CD14-positive monocyte (primary cell): ENCODE results near the gene PCDHGA10. TPM values are rescaled to one million over a fixed set of nuclear protein-coding genes. Genes with fewer than 3 reads are reported as not detected.
"Not testable (repeated sequence)": the region's sequence is repeated elsewhere in the genome, so short reads cannot be mapped to it uniquely, and the experiment has no call there.

Experiments
- DNase-seq, 3 donors: peaks; one replicate each; pipeline ENCODE4 v3.0.0-alpha.2; 2011 to 2022
- H2AFZ ChIP-seq: 2 replicates; pipeline ENCODE4 v1.6.0; 2012; ENCODE audit warnings: mild to moderate bottlenecking, low read depth, low read length, inconsistent platforms; ENCODE audit not compliant: insufficient read depth, poor library complexity, severe bottlenecking
- H3K27ac ChIP-seq, 2 donors: 1 replicate in 1 of 2; 2 replicates in 1 of 2; pipeline ENCODE4 v1.5.1; 2012 to 2013; ENCODE audit warnings: low read length in 2 of 2, control low read depth in 1 of 2, inconsistent platforms in 1 of 2, low read depth in 1 of 2, mild to moderate bottlenecking in 1 of 2
- H3K27me3 ChIP-seq, 2 donors: one replicate each; pipeline versions ENCODE4 v1.6.0 to v1.6.1; 2011 to 2013; ENCODE audit warnings: low read length in 2 of 2; ENCODE audit not compliant: control insufficient read depth in 2 of 2, insufficient read depth in 2 of 2
- H3K36me3 ChIP-seq, 2 donors: replicated peaks in 1 of 2; 1 replicate in 1 of 2; 2 replicates in 1 of 2; pipeline versions ENCODE4 v1.5.1 to v1.6.1; 2012 to 2013; ENCODE audit warnings: low read length in 2 of 2, control low read depth in 1 of 2, inconsistent platforms in 1 of 2, mild to moderate bottlenecking in 1 of 2; ENCODE audit not compliant: insufficient read depth in 2 of 2, control insufficient read depth in 1 of 2
- H3K4me1 ChIP-seq, 2 donors: 1 replicate in 1 of 2; 2 replicates in 1 of 2; pipeline versions ENCODE4 v1.5.1 to v1.6.1; 2012 to 2013; ENCODE audit warnings: low read length in 2 of 2, control low read depth in 1 of 2, inconsistent platforms in 1 of 2, mild to moderate bottlenecking in 1 of 2, moderate library complexity in 1 of 2; ENCODE audit not compliant: insufficient read depth in 2 of 2, control insufficient read depth in 1 of 2
- H3K4me2 ChIP-seq: replicated peaks from 2 replicates; pipeline ENCODE3; 2012; ENCODE audit warnings: low read length, moderate library complexity, mild to moderate bottlenecking; ENCODE audit not compliant: poor library complexity, severe bottlenecking; ENCODE audit errors: extremely low read depth
- H3K4me3 ChIP-seq, 3 experiments: fragments of 200-600 bp in 1 of 3; sonication (generic) in 1 of 3; replicated peaks in 1 of 3; 1 replicate in 2 of 3; 2 replicates in 1 of 3; pipeline ENCODE4 v1.5.1; 2011 to 2013; ENCODE audit warnings: low read length in 3 of 3, mild to moderate bottlenecking in 3 of 3, control low read depth in 2 of 3, low read depth in 2 of 3, inconsistent platforms in 1 of 3, moderate library complexity in 1 of 3
- H3K79me2 ChIP-seq: 2 replicates; pipeline ENCODE4 v1.6.0; 2012; ENCODE audit warnings: mild to moderate bottlenecking, control low read depth, inconsistent platforms, low read length, moderate library complexity; ENCODE audit not compliant: insufficient read depth
- H3K9ac ChIP-seq: 2 replicates; pipeline ENCODE4 v1.6.0; 2017; ENCODE audit warnings: low read length, mild to moderate bottlenecking; ENCODE audit not compliant: insufficient read depth, poor library complexity, severe bottlenecking
- H3K9me3 ChIP-seq, 2 donors: replicated peaks in 1 of 2; 1 replicate in 1 of 2; 2 replicates in 1 of 2; pipeline versions ENCODE4 v1.5.1 to v1.6.1; 2012 to 2013; ENCODE audit warnings: low read length in 2 of 2, control low read depth in 1 of 2; ENCODE audit not compliant: control insufficient read depth in 1 of 2, insufficient read depth in 1 of 2
- H4K20me1 ChIP-seq: 2 replicates; pipeline ENCODE4 v1.6.0; 2012; ENCODE audit warnings: mild to moderate bottlenecking, low read length, control low read depth, moderate library complexity; ENCODE audit not compliant: insufficient read depth
- H3K27ac Mint-ChIP-seq, 7 donors: one replicate each; pipeline ENCODE4 v1.8.0; 2020; ENCODE audit warnings: mild to moderate bottlenecking in 7 of 7, mixed read lengths in 7 of 7, moderate library complexity in 6 of 7, inconsistent platforms in 2 of 7
- H3K27me3 Mint-ChIP-seq, 3 donors: one replicate each; pipeline ENCODE4 v1.8.0; 2021 to 2022; ENCODE audit warnings: low read depth in 3 of 3, mild to moderate bottlenecking in 3 of 3, mixed read lengths in 3 of 3, moderate library complexity in 3 of 3, inconsistent platforms in 1 of 3
- H3K36me3 Mint-ChIP-seq, 2 donors: one replicate each; pipeline ENCODE4 v1.8.0; 2020; ENCODE audit warnings: mixed read lengths in 2 of 2, inconsistent platforms in 1 of 2, mild to moderate bottlenecking in 1 of 2
- H3K4me1 Mint-ChIP-seq: one replicate; pipeline ENCODE4 v1.8.0; 2020; ENCODE audit warnings: mild to moderate bottlenecking, mixed read lengths
- H3K4me3 Mint-ChIP-seq, 2 donors: one replicate each; pipeline ENCODE4 v1.8.0; 2020; ENCODE audit warnings: mild to moderate bottlenecking in 2 of 2, mixed read lengths in 2 of 2, moderate library complexity in 1 of 2
- H3K9me3 Mint-ChIP-seq, 7 donors: one replicate each; pipeline ENCODE4 v1.8.0; 2020 to 2022; ENCODE audit warnings: mixed read lengths in 7 of 7, mild to moderate bottlenecking in 6 of 7, moderate library complexity in 6 of 7, inconsistent platforms in 2 of 7
- WGBS: methylation state at CpG from one replicate; pipeline ENCODE4 v1.1.5; 2013; ENCODE audit warnings: missing lambda C conversion rate; ENCODE audit not compliant: insufficient coverage; 5-methylcytosine and 5-hydroxymethylcytosine counted together
- intact Hi-C, 2 donors: fragments of 100-400 bp; cut with micrococcal nuclease; formaldehyde crosslinking; loops; one replicate each; pipeline versions ENCODE4 v1.15.0 to v1.15.1; 2023
- polyA plus RNA-seq, 3 donors: library from polyadenylated mRNA; depleted of rRNA in 1 of 3; unstranded in 2 of 3; stranded (reverse) in 1 of 3; fragments of 300-500 nt in 2 of 3; fragments of >200 nt in 1 of 3; fragmentation: Illumina TruSeq in 2 of 3; gene quantifications; 1 replicate in 2 of 3; 2 replicates in 1 of 3; pipeline ENCODE4 v1.2.3, GENCODE V29; 2012 to 2021
- TF ChIP-seq, protein P1 (sequence below): fragments of 200-600 bp; IDR thresholded peaks from one replicate; pipeline ENCODE4 v1.8.0; 2022; ENCODE audit warnings: antibody characterized with exemption, mild to moderate bottlenecking

Gene PCDHGA10
- polyA plus RNA-seq, 3 donors: not detected

DNA sequence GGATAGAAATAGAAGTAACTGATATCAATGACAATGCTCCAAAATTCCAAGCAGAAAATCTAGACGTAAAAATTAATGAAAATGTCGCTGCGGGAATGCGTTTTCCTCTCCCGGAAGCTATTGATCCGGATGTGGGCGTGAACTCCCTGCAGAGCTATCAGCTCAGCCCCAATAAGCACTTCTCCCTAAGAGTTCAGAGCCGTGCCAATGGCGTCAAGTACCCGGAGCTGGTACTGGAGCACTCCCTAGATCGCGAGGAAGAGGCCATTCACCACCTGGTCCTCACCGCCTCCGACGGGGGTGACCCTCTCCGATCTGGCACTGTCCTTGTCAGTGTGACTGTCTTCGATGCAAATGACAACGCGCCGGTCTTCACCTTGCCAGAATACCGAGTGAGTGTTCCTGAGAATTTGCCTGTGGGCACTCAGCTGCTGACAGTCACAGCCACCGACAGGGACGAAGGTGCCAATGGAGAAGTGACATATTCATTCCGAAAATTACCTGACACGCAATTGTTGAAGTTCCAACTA lies 818 bp downstream of the PCDHGA10 start:
- H3K4me1 ChIP-seq: peaks cover 22% of the 10 kb centered on the region in 2 donors
- no peaks in the 10 kb centered on the region for H3K36me3 ChIP-seq
- intact Hi-C loops: loop anchor here (5.0 kb wide), 2 partner anchors 109 to 149 kb away; no protein-coding TSS in a partner anchor
- no peak overlapping the region for H3K27ac Mint-ChIP-seq
- H3K4me3 ChIP-seq: peak overlapping the region in 1 of 3 experiments; percentile 73
- H3K4me2 ChIP-seq: peak overlapping the region; percentile 73
- H3K36me3 Mint-ChIP-seq: peaks cover 13 to 25% of the 10 kb centered on the region in 2 donors
- no peaks in the 10 kb centered on the region for H4K20me1 ChIP-seq
- TF ChIP-seq, protein P1, sequence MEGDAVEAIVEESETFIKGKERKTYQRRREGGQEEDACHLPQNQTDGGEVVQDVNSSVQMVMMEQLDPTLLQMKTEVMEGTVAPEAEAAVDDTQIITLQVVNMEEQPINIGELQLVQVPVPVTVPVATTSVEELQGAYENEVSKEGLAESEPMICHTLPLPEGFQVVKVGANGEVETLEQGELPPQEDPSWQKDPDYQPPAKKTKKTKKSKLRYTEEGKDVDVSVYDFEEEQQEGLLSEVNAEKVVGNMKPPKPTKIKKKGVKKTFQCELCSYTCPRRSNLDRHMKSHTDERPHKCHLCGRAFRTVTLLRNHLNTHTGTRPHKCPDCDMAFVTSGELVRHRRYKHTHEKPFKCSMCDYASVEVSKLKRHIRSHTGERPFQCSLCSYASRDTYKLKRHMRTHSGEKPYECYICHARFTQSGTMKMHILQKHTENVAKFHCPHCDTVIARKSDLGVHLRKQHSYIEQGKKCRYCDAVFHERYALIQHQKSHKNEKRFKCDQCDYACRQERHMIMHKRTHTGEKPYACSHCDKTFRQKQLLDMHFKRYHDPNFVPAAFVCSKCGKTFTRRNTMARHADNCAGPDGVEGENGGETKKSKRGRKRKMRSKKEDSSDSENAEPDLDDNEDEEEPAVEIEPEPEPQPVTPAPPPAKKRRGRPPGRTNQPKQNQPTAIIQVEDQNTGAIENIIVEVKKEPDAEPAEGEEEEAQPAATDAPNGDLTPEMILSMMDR: no peak
- H3K9ac ChIP-seq: no peak overlapping the region
- H3K27me3 Mint-ChIP-seq: peaks cover 79 to 86% (median 84%) of the 10 kb centered on the region in 3 donors
- H2AFZ ChIP-seq: peak overlapping the region; percentile 75
- WGBS: 22% methylated on average over 21 of the region's 25 CpGs
- H3K9me3 ChIP-seq: peaks cover 27 to 54% of the 10 kb centered on the region in 2 donors
- H3K4me3 Mint-ChIP-seq: peak overlapping the region; percentile 80 to 88
- peaks cover 74 to 100% of the 10 kb centered on the region in 2 donors for H3K27me3 ChIP-seq
- H3K27ac ChIP-seq: no peak overlapping the region
- H3K79me2 ChIP-seq: no peaks in the 10 kb centered on the region
- H3K4me1 Mint-ChIP-seq: peaks cover 28% of the 10 kb centered on the region
- H3K9me3 Mint-ChIP-seq: peaks cover 21 to 64% (median 49%) of the 10 kb centered on the region in 7 donors
- DNase-seq: no peak

DNA sequence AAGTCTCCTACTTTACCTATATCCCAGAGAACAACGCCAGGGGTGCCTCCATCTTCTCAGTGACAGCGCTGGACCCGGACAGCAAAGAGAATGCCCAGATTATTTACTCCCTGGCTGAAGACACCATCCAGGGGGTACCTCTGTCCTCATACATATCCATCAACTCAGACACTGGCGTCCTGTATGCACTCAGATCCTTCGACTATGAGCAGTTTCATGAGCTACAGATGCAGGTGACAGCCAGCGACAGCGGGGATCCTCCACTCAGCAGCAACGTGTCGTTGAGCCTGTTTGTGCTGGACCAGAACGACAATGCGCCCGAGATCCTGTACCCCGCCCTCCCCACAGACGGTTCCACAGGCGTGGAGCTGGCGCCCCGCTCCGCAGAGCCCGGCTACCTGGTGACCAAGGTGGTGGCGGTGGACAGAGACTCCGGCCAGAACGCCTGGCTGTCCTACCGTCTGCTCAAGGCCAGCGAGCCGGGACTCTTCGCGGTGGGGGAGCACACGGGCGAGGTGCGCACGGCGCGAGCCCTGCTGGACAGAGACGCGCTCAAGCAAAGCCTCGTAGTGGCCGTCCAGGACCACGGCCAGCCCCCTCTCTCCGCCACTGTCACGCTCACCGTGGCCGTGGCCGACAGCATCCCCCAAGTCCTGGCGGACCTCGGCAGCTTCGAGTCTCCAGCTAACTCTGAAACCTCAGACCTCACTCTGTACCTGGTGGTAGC lies 1.9 kb downstream of the PCDHGA10 start:
- Histone ChIP-seq H3K9me3 (peaks cover 28 to 54% of the 10 kb centered on the region in 2 donors), H3K4me1 (peaks cover 22% of the 10 kb centered on the region in 2 donors), H3K27me3 (peaks cover 70 to 100% of the 10 kb centered on the region in 2 donors)
- not testable (repeated sequence) for H2AFZ ChIP-seq, H3K27ac Mint-ChIP-seq, H3K9ac ChIP-seq, H3K36me3 ChIP-seq, H4K20me1 ChIP-seq, H3K4me3 ChIP-seq, H3K79me2 ChIP-seq, H3K4me2 ChIP-seq, H3K27ac ChIP-seq, DNase-seq
- Mint-ChIP-seq H3K36me3 (peaks cover 13 to 24% of the 10 kb centered on the region in 2 donors), H3K4me3 (peak overlapping the region in 1 of 2 donors; percentile 80), H3K4me1 (peaks cover 31% of the 10 kb centered on the region), H3K27me3 (peaks cover 78 to 86% (median 84%) of the 10 kb centered on the region in 3 donors), H3K9me3 (peaks cover 19 to 64% (median 49%) of the 10 kb centered on the region in 7 donors)
- intact Hi-C loops: loop anchor here (5.0 kb wide), 2 partner anchors 108 to 148 kb away; no protein-coding TSS in a partner anchor
- WGBS: 37% methylated on average over 31 of the region's 46 CpGs

DNA sequence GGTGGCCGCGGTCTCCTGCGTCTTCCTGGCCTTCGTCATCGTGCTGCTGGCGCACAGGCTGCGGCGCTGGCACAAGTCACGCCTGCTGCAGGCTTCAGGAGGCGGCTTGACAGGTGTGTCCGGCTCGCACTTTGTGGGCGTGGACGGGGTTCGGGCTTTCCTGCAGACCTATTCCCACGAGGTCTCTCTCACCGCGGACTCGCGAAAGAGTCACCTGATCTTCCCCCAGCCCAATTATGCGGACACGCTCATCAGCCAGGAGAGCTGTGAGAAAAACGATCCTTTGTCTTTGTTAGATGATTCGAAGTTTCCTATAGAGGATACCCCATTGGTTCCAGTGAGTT lies 2.5 kb downstream of the PCDHGA10 start:
- not testable (repeated sequence) for H2AFZ ChIP-seq, DNase-seq

More for the DNA sequence above, 2.5 kb downstream of the PCDHGA10 start:
- H3K4me1 ChIP-seq: peaks cover 22% of the 10 kb centered on the region in 2 donors
- intact Hi-C loops: loop anchor here in 1 of 2 donors (5.0 kb wide), 1 partner anchor 107 kb away; no protein-coding TSS in a partner anchor
- H3K36me3 Mint-ChIP-seq: peaks cover 16 to 27% of the 10 kb centered on the region in 2 donors
- H3K9ac ChIP-seq, H3K79me2 ChIP-seq, H3K27ac Mint-ChIP-seq, H4K20me1 ChIP-seq, H3K36me3 ChIP-seq, H3K27ac ChIP-seq, H3K4me2 ChIP-seq, H3K4me3 ChIP-seq: not testable (repeated sequence)
- H3K27me3 Mint-ChIP-seq: peaks cover 78 to 84% (median 83%) of the 10 kb centered on the region in 3 donors
- H3K4me1 Mint-ChIP-seq: peaks cover 31% of the 10 kb centered on the region
- peaks cover 15 to 61% (median 46%) of the 10 kb centered on the region in 7 donors for H3K9me3 Mint-ChIP-seq
- H3K9me3 ChIP-seq: peaks cover 25 to 54% of the 10 kb centered on the region in 2 donors
- peaks cover 72 to 100% of the 10 kb centered on the region in 2 donors for H3K27me3 ChIP-seq
- 27% methylated on average over 20 of the region's 24 CpGs for WGBS
- H3K4me3 Mint-ChIP-seq: peak overlapping the region in 1 of 2 donors; percentile 80
